GM10847 (cell line): Measurements from ENCODE around the gene GZMB.

ENCODE experiments used
- POLR2A ChIP-seq: IDR thresholded peaks from 2 replicates; pipeline ENCODE4 v1.6.1; 2011; ENCODE audit not compliant: insufficient read length; ENCODE audit errors: extremely low read depth

Gene GZMB

DNA sequence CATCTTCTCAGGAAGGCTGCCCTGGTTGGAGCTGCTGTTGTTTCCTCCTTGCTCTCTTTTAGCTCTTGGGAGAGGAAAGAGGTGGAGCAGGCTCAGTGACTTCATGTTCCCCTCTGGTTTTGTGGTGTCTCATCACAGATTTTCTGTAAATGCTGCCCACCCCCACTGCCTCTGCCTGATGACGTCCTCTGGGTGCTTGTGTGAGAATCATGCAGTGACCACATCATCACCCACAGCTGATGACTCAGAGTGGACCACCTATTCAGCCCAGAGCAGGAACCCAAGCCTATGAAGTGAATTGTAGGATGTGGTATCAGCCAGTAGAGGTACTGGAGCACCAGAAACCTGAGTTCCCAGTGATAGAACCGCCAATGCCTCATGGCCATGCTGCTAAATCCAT is at the start of gene GZMB:
Gene GZMB (minus strand): TSS at position 33 of the 400 bp plus-strand sequence. CDS start 30 bp downstream, at position 3.
- TF ChIP-seq POLR2A: no peak

DNA sequence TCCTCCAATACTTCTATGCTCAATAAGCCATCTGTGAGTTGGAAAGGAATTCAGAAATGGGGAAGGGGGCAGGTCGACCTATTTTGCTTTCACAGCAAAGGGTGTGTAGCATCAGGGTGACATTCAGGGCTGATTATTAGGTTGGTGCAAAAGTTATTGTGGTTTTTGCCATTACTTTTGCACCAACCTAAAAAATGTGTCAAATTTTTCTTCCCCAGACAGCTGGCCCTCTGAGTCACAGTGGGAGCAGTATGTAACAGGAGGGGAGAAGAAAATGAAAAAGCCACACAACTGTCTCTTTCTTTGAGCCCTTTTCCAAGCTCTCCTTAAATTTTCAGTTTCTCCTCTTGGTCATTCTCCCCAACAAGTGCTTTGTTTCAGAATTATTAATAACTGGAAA is 47.1 kb upstream of the GZMB start:
- TF ChIP-seq POLR2A: no peak

DNA sequence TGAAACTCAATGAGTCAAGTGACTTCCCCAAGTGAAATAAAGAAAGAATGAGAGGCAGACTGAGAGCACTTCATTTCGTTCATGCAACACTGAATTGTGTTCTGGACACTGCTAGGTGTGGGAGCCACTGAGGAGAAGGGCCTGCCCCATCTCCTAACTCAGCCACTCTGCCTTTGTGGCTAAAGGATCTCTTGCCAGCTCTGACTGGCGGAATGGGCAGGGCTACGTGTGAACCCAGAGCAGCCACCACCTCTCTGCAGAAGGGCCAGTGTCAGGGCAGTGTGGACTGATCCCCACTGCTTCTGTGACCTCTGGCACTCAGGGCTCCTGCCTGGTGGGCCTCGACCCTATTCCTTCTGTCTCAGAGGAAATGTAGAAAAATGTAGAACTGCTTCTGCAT is 46.5 kb upstream of the GZMB start:
- no peak for TF ChIP-seq POLR2A

DNA sequence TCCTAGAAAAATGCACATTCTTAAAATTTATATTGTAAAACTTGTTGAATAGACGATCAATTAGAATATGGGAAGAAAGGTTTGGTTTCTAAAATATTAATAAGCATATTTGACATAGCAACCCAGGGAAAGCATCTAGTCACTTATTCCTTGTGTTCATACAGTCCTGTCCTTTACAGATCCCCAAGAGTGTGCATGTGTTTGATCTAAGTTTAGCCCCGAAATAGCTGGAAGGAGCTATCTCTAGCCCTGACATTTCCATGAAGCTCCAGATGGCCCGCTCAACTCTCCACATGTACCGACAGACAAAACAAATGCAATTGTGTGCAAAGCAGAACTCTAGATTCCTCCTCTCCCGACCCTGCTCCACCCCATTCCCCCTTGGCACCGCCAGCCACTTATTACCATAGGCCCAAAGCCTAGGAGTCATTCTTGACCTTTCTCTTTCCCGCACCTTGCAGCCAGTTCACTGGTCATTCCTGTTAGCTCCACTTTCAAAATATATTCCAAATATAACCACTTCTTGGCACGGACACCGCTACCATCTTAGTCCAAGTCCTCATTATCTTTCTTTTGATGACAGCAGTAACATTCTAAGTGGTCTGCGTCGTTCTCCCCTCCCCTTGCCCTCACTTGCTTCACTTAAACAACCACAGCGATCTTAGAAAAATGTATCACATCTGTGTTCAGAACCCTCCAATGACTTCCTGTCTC is 45.4 kb upstream of the GZMB start:
- TF ChIP-seq POLR2A: no peak

DNA sequence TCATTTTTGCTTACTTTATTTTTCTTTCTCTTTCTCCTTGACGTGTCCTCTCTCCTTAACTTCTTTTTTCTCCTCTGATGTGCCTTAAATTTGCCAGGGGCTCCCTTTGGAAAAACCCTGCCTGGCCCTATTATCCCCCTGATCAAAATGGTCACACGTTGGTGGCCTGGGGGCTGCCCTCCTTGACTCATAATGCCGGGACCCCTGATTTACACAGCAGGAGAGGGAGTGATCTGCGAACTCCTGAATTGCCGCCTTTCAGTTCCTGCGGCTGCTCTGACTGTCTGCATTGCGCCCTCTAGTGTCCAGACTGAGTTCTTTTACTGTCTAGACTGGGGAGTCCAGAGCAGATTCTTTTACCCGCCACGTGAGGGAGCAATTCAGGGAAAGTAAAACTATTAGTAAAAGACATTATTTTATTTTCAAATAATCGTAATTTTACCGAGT is 44.8 kb upstream of the GZMB start:
- TF ChIP-seq POLR2A: no peak

DNA sequence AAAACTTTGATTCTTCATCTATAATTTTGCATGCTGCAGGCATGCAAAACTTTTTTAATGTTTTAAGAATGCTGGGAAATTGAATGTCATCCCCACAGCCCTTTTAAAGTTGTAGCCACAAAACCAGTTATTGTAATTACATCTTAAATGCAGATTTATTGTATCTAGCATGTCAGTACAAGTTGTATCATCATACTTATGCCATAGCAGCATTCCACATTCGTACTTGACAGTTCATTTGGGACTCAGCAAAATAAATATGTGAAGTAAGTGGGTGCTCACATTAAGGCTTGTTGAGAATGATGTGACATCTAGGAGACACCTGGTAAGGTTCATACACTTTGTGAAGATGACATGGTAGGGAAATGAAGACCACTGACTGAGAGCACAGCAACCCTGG is 44.0 kb upstream of the GZMB start:
- TF ChIP-seq POLR2A: no peak

DNA sequence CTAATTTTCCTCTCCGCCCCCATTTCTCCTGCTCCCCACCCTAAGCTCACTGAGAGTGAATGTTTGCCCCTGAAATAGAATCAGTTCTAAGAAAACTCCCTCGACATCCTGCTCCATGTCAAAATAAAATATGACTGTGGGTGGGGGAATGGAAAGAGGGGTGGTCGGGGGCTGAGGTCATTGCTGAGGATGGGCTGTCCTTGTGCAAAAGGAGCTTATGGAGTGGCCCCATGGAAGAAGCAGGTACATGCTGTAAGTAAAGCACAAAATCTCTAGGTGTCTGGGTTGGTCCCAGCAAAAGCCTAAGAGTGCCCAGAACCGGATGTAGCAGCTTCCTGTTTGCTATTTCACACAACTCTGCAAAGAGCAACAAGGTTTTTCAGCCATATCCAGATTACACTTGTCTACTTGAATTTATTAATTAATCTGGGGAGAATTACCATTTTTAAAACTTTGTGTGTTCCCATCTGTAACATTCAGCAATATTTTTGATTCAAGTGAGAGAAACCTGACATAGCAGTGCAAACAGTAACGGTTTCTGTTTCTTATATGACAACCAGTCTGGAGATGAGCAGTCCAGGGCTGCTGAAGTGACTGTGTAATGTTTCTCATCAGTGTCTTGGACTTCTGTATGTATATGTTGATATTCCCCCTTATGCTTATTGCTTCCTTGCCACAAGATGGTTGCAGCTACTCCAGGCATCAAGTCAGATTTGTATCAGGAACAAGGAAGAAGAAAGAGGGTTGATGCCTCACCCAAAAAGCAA is 40.4 kb upstream of the GZMB start:
- TF ChIP-seq POLR2A: no peak

DNA sequence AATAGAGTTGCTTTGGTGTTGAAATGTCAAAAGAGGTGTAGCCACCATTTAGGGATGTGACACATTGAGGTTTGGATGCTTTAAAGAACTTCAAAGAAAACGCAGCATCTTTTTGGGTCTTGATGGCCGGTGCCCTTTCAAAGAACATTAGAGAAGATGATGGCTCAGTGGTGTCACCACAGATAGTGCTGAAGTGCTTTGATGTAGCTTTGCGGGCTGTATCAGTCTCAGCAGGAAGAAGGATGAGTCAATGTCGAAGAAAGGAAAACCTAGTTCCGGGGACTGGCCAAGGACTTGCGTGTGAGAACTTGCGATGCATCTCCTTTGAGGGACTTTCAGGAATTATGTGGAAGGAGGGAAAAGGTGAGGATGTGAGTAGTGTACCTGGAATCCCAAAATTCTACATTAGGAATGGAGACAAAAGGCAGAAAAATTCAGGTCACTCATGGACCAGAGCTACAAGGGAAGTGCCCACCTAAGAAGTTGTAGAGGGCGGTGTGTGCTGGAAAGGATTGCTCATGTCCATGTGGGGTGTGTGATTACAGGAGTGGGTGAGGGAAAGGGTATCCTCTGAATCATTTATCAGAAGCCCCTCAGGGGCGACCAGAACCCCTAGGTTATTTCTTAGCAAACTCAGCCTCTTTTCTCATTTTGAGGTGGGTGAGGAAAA is 39.7 kb upstream of the GZMB start:
- no peak for TF ChIP-seq POLR2A

GRCh38 chr14:24673059-24673458 is 39.1 kb upstream of the GZMB start:
- TF ChIP-seq POLR2A: no peak

- no peak for TF ChIP-seq POLR2A
These were observed 36.6 kb upstream of the GZMB start for GRCh38 chr14:24670594-24670993.

DNA sequence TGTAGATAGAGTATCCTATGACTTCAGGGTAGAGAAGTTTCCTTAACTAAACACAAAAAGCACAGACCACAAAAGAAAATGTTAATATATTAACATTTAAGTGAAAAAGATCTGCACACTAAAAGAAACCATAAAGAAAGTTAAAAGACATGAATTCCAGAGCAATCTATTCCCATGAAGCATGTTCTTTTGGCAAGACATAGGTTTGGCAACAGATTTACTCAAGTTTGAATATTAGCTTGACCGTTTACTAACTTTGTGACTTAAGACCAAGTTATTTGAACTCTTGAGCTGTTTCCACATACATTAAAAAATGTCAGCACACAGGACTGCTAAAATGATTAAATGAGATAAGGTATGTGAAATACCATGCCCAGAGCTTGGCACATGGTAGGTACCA is 35.7 kb upstream of the GZMB start:
- TF ChIP-seq POLR2A: no peak

DNA sequence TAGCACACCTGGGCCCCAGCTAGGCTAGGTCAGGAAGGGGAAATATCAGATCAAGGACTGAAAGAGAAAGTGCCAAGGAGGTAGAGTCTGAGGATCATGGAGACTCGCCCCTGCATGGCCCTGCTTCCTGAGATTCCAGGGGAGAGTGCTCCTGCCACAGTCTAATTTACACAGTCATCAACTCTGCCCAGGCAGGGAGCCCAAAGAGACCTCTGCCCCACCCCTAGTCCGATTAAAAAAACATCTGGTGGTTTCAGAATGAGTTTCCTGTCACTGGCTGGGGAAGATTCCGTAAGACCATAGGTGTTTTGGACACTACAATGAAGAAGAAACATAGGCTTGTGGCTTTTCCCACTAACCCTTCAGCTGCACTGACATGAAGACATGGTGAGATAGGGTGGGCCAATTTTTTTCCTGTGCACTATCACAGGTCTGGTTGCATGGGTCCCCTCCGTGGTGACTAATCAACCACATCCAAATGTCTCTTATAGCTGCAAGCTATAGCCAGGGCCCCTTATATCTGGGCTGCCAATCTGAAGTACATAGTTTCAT is 31.5 kb upstream of the GZMB start:
- TF ChIP-seq POLR2A: no peak

DNA sequence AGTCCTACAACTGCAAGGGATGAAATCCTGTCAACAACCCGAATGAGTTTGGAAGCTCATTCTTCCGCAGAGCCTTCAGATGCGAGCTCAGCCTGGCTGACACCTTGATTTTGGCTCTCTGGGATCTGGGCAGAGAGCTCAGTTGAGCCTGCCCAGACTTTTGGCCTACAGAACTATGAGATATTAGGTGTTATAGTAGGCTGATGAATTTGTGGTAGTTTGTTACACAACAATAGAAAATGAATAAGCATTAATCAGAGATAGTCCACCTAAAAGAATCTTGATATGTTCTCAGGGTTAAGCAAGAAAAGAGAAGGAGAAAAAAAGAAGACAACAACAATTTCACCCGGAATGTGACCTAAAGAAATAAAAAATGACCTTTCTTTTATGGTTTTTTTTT is 30.4 kb upstream of the GZMB start:
- TF ChIP-seq POLR2A: no peak

DNA sequence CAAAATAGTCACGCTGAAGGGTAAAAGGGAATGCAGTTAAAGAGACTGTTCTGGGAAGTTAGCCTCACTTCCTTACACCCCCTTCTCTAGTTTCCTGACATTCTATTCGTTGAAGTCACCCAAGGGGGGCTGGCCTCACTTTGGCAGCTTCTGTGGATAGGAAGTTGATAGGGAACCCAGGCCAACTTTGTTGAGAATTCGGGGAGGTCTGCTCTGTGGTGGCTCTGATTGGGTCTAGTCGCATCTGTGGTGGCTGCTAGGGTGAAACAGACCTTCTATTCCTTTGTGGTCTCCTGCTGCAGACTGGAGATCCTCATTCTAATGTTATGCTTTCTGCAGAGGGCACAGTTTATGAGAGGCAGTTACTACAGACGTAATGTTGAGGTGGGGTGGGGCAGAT is 28.8 kb upstream of the GZMB start:
- TF ChIP-seq POLR2A: no peak

- no peak for TF ChIP-seq POLR2A
These were observed 26.1 kb upstream of the GZMB start for GRCh38 chr14:24659916-24660570.

GRCh38 chr14:24639905-24640304 is 5.9 kb upstream of the GZMB start:
- no peak for TF ChIP-seq POLR2A

GRCh38 chr14:24639270-24639669 is 5.3 kb upstream of the GZMB start:
- no peak for TF ChIP-seq POLR2A
